ENCODE results near the gene PLEKHA8. TPM values are rescaled to one million over a fixed set of nuclear protein-coding genes. Genes with fewer than 3 reads are reported as not detected.

The PLEKHA8 gene
- total RNA-seq, 1 donor from 2014 or later = 8.8 TPM

DNA sequence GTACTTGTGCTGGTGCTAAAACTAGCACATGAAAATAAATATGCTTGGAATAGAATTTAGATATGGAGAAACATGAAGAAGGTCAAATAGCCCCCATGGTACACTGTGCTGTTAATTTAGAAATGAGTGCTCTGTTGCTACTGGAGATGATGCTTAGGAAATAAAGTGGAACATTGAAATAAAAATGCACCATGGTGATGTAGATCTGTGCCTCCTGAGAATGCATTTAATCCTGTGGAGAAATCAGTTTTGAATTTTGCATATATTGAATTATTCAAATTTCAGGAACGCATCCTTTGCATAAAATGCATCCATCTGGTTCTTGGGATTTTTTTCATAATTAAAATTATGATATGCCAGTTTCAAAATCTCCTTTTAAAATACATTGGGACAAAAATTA is 44.5 kb downstream of the PLEKHA8 start:
- TF ChIP-seq, protein P1, sequence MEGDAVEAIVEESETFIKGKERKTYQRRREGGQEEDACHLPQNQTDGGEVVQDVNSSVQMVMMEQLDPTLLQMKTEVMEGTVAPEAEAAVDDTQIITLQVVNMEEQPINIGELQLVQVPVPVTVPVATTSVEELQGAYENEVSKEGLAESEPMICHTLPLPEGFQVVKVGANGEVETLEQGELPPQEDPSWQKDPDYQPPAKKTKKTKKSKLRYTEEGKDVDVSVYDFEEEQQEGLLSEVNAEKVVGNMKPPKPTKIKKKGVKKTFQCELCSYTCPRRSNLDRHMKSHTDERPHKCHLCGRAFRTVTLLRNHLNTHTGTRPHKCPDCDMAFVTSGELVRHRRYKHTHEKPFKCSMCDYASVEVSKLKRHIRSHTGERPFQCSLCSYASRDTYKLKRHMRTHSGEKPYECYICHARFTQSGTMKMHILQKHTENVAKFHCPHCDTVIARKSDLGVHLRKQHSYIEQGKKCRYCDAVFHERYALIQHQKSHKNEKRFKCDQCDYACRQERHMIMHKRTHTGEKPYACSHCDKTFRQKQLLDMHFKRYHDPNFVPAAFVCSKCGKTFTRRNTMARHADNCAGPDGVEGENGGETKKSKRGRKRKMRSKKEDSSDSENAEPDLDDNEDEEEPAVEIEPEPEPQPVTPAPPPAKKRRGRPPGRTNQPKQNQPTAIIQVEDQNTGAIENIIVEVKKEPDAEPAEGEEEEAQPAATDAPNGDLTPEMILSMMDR (IDR thresholded peaks at IDR 0.05) = no peak
- ATAC-seq = no peak
- H3K4me1 ChIP-seq = no peaks in the 10 kb centered on the region
- H3K36me3 ChIP-seq = no peaks in the 10 kb centered on the region
- DNase-seq = no peak
- no peak overlapping the region for H3K27ac ChIP-seq
- intact Hi-C loops (cut with DNase I) = no loop called here
- no peaks in the 10 kb centered on the region for H3K27me3 ChIP-seq (ENCODE audit: low read depth)
- no peak overlapping the region for H3K4me3 ChIP-seq
- H3K9me3 ChIP-seq = no peaks in the 10 kb centered on the region

DNA sequence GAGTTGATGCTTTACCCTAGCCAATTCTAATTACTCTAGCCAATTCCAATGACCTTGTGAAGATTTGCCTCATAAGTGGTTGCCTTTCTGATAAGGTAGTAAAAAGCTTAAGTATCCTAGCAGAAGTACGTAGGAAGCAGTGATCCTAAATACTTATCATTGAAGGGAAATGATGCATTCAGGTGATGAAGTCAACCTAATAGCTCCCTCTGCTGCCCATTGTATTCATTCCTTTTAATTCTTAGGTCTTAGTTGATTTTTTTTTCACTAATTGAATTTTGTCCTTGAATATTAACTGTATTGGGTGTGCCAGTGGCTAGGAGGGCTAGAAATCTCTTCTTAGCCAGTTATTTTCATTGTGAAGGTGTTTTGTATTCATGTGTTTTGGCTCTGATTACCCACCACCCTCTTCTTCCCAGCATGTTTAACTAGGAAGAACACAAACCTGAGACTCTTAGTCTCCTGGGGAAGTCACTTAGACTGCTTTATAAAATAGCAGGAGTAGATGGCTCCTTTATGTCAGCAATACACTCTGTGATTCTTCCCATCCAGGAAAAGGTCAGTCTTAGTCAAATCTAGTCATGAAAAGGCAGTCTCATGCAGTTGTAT is 46.3 kb downstream of the PLEKHA8 start:
- Histone ChIP-seq H3K36me3 (peaks cover 10% of the 10 kb centered on the region), H3K27ac (no peak overlapping the region), H3K9me3 (no peaks in the 10 kb centered on the region), H3K27me3 (ENCODE audit: low read depth) (no peaks in the 10 kb centered on the region), H3K4me1 (no peaks in the 10 kb centered on the region), H3K4me3 (no peak overlapping the region)
- TF ChIP-seq, protein P1 (IDR thresholded peaks at IDR 0.05) = peak; percentile 48
- intact Hi-C loops (cut with DNase I) = no loop called here
- peak in 1 of 2 donors; percentile 54 for ATAC-seq
- no peak for DNase-seq

DNA sequence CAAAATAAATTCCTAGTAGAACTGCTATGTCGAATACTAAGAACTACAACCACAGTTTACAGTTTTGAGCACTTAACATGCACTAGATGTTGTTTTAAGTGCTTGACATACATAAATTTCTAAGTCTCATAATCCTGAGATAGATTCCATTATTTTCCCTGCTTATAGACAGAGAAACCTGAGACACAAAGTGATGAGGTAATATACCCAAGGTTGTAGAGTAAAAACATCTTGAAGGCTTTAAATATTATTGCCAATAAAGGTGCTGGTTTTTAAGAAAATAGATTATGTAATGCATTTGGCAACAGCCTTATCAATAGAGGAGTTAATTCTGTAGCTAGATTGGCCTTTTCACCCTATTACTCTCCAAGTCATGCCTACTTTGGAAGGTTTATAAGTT is 48.2 kb downstream of the PLEKHA8 start:
- no peak for DNase-seq
- no peaks in the 10 kb centered on the region for H3K27me3 ChIP-seq (ENCODE audit: low read depth)
- TF ChIP-seq, protein P1 (IDR thresholded peaks at IDR 0.05) = no peak
- H3K4me1 ChIP-seq = no peaks in the 10 kb centered on the region
- no peak overlapping the region for H3K4me3 ChIP-seq
- no peaks in the 10 kb centered on the region for H3K9me3 ChIP-seq
- intact Hi-C loops (cut with DNase I) = no loop called here
- ATAC-seq = no peak
- peaks cover 17% of the 10 kb centered on the region for H3K36me3 ChIP-seq
- H3K27ac ChIP-seq = no peak overlapping the region

GRCh38 chr7:30078280-30078679 is 50.1 kb downstream of the PLEKHA8 start:
- Histone ChIP-seq H3K9me3 (no peaks in the 10 kb centered on the region), H3K27me3 (ENCODE audit: low read depth) (no peaks in the 10 kb centered on the region), H3K36me3 (peaks cover 17% of the 10 kb centered on the region), H3K4me1 (no peaks in the 10 kb centered on the region), H3K4me3 (no peak overlapping the region), H3K27ac (no peak overlapping the region)
- DNase-seq = no peak
- no peak for ATAC-seq
- intact Hi-C loops (cut with DNase I) = no loop called here
- TF ChIP-seq, protein P1 (IDR thresholded peaks at IDR 0.05) = no peak

DNA sequence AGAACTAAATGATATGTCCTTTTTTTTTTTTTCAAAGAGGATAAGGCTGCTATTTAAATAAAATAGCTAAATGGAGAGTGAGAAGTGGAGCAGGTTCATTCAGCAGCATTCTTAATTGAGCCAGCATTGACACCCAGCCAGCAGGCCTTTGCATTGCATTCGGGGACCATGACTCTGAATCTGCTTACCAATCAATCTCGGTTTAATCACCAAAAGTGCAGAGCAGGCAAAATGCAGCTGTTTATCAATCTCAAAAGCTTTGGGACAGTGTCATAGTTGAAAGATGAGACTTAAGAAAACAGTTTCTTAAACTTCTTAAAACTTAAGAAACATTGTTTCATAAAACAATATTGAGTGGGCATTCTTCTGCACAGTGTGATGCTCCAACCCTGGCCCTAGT is 51.7 kb downstream of the PLEKHA8 start:
- TF ChIP-seq, protein P1 (IDR thresholded peaks at IDR 0.05) = no peak
- DNase-seq (no peak), ATAC-seq (no peak)
- Histone ChIP-seq H3K4me3 (no peak overlapping the region), H3K9me3 (no peaks in the 10 kb centered on the region), H3K27ac (no peak overlapping the region), H3K36me3 (peaks cover 17% of the 10 kb centered on the region), H3K27me3 (ENCODE audit: low read depth) (no peaks in the 10 kb centered on the region), H3K4me1 (no peaks in the 10 kb centered on the region)
- intact Hi-C loops (cut with DNase I) = no loop called here

All from lower lobe of right lung (tissue), 2 donors.